SK-N-SH treated with all-trans-retinoic acid at 6 μM for 48 hours (cell line): ENCODE data around the gene CXCR1.

ENCODE experiments used
- BACH2 ChIP-seq: fragments of 250-450 bp; sonication (Bioruptor Pico); IDR thresholded peaks from 2 replicates; pipeline ENCODE4 v1.9.0; 2021; ENCODE audit warnings: mild to moderate bottlenecking, borderline replicate concordance
- CSDC2 ChIP-seq: fragments of 250-450 bp; sonication (Bioruptor Pico); IDR thresholded peaks from 2 replicates; pipeline ENCODE4 v1.5.0; 2020; ENCODE audit warnings: mild to moderate bottlenecking, moderate library complexity
- OSR1 ChIP-seq: fragments of 250-450 bp; sonication (Bioruptor Pico); IDR thresholded peaks from 2 replicates; pipeline ENCODE4 v1.8.0; 2022; ENCODE audit warnings: moderate library complexity, mild to moderate bottlenecking, inconsistent platforms
- PATZ1 ChIP-seq: fragments of 250-450 bp; sonication (Bioruptor Pico); IDR thresholded peaks from 2 replicates; pipeline ENCODE4 v1.8.0; 2020; ENCODE audit warnings: mild to moderate bottlenecking, moderate library complexity, borderline replicate concordance
- PPARA ChIP-seq: fragments of 250-450 bp; sonication (Bioruptor Pico); IDR thresholded peaks from 2 replicates; pipeline ENCODE4 v1.5.0; 2020; ENCODE audit warnings: mild to moderate bottlenecking, borderline replicate concordance
- TCF4 ChIP-seq: fragments of 250-450 bp; sonication (Bioruptor Pico); IDR thresholded peaks from 2 replicates; pipeline ENCODE4 v1.8.0; 2021; ENCODE audit warnings: mild to moderate bottlenecking, moderate library complexity, borderline replicate concordance
- TSHZ2 ChIP-seq: fragments of 250-450 bp; sonication (Bioruptor Pico); IDR thresholded peaks from 2 replicates; pipeline ENCODE4 v1.5.0; 2020; ENCODE audit warnings: mild to moderate bottlenecking, moderate library complexity
- ZFP3 ChIP-seq: fragments of 250-450 bp; sonication (Bioruptor Pico); IDR thresholded peaks from 2 replicates; pipeline ENCODE4 v1.5.0; 2020; ENCODE audit warnings: mild to moderate bottlenecking, moderate library complexity

DNA sequence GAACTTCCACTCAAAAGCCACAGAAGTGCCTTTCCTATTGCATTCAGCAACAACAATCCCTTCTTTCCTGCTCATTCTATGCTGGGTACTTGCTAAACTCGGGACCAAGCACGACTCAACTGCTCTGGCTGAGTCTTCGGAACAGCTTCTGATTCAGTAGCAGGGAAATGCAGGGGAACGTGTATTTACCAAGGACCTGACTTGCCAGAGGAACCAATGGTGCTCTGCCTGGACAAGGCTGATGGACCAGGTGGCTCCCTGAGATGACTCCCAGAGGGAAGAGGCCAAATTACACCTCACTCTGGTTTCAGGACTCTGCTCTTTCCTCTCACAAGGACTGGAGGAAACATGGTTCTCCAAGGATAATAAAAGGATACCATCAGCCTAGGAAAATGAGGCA lies 28.7 kb downstream of the CXCR1 start:
- no peak for TF ChIP-seq CSDC2
- no peak for TF ChIP-seq PATZ1
- no peak for TF ChIP-seq OSR1
- no peak for TF ChIP-seq PPARA
- no peak for TF ChIP-seq ZFP3 (CRISPR knock-in tag)
- no peak for TF ChIP-seq BACH2 (CRISPR knock-in tag)
- no peak for TF ChIP-seq TCF4
- no peak for TF ChIP-seq TSHZ2 (CRISPR knock-in tag)
